ENCODE measurements around the gene MYH3.

DNA sequence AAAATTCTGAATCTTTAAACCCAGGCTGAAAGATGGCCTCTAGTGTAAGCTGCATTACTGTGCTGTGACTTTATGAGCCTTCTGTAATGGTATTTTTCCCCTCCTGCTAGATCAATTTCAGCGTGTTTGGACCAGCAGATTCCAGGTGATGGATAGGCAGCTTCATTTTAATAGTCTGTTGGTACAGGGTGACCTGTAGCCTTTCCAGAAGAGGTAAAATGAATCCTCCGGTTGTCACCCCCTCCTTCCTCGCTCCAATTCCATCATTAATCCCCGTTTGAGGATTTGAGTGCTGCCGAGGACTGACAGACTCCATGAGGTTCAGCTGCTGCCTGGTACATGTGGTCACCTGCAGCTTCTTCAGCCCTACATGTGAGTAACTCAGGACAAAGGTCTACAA, 48.9 kb downstream of the MYH3 start:
- TF ChIP-seq POLR2AphosphoS5 (IDR thresholded peaks at IDR 0.05; ENCODE audit: borderline replicate concordance, low read depth, low read length) = no peak
- no peak for TF ChIP-seq EZH2 (IDR thresholded peaks at IDR 0.05)

Measured in SK-N-MC (cell line).